HL-60 (cell line): ENCODE results near the gene SNAPC4.

Experiments used
- DNase-seq, 2 experiments: peaks; one replicate each; pipeline ENCODE4 v3.0.0-alpha.2; 2010 to 2020; ENCODE audit warnings: low read depth in 1 of 2, low spot score in 1 of 2
- H3K27ac ChIP-seq: fragments of 250-450 bp; sonication (Bioruptor Pico); replicated peaks from 2 replicates; pipeline ENCODE4 v1.5.1; 2020; ENCODE audit warnings: mild to moderate bottlenecking, moderate library complexity
- H3K27me3 ChIP-seq: fragments of 250-450 bp; sonication (Bioruptor Pico); 2 replicates; pipeline ENCODE4 v1.5.1; 2021; ENCODE audit warnings: mild to moderate bottlenecking, moderate library complexity; ENCODE audit not compliant: insufficient read depth, poor library complexity, severe bottlenecking
- H3K4me3 ChIP-seq: replicated peaks from 2 replicates; pipeline ENCODE4 v1.5.1; 2011; ENCODE audit warnings: mild to moderate bottlenecking, control low read depth, low read length; ENCODE audit not compliant: insufficient read depth
- GABPA ChIP-seq: IDR thresholded peaks from 2 replicates; pipeline ENCODE4 v1.6.1; 2012; ENCODE audit warnings: low read depth
- POLR2AphosphoS5 ChIP-seq: IDR thresholded peaks from 2 replicates; pipeline ENCODE4 v1.6.1; 2012; ENCODE audit warnings: low read depth
- SPI1 ChIP-seq: IDR thresholded peaks from 2 replicates; pipeline ENCODE4 v1.6.1; 2012; ENCODE audit warnings: low read depth, mild to moderate bottlenecking, borderline replicate concordance
- TF ChIP-seq, protein P1 (sequence below): IDR thresholded peaks from 2 replicates; pipeline ENCODE4 v1.6.1; 2012; ENCODE audit warnings: low read depth; ENCODE audit not compliant: insufficient replicate concordance
- TF ChIP-seq, protein P2 (sequence below): IDR thresholded peaks from one replicate; pipeline ENCODE4 v1.5.1; 2011; ENCODE audit warnings: low read length, control low read depth, inconsistent platforms; ENCODE audit not compliant: insufficient read depth

The SNAPC4 gene

DNA sequence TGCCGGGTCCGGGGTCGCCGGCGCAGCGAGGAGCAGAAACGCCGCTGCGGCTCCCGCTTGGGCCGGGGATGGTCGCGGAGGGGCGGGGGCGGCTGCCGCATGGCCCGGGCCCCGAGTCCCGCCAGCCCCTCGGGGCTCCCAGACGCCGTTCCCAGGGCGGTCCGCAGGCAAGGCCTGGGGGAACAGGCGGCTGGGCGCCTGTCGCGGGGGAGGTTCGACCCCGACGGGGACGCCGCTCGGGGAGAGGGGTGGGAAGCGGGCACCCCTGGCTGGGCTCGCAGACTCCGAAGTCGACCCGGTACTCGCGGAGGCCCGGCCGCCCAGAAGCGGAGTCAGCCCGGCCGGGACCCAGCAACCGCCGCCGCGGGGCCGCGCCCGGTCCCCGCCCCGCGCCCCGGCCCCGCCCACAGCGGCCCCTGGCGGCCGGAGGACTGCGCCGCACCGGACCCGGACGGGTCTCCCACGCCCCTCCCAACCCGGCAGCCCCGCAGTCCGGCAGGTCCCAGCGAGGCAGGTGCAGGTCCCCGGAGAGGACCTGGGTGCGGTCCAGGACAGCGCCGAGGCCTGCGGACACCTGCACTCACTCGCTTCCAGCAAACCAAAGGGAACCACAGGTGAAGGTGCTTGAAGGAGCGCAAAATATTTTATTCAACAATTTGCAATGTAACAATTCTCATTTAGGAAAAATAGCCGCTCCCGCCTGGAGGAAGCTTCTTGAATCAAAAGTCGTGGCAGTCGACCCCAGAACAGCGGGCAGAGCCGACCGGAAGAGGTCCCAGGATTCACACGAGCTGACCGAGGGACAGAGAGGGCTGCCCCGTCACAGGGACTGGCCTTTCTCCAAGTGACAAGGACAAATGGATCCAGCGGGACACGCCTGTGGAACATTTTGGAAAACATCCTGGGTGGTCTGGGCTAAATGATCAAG, 39.8 kb upstream of the SNAPC4 start, which contains the start of gene INPP5E:
INPP5E (minus strand) TSS at position 365 of the 928 bp plus-strand sequence. CDS start 426 bp downstream, outside the sequence.
- peak; percentile 53 to 60 for DNase-seq
- Histone ChIP-seq H3K27me3 (no peaks in the 10 kb centered on the region), H3K4me3 (peak within 1 kb of the TSS; percentile 66), H3K27ac (peak within 1 kb of the TSS; percentile 71)
- TF ChIP-seq SPI1: no peak
- no peak for TF ChIP-seq GABPA
- TF ChIP-seq POLR2AphosphoS5: peak; percentile 26; the same call in 1 of the 2 replicates

DNA sequence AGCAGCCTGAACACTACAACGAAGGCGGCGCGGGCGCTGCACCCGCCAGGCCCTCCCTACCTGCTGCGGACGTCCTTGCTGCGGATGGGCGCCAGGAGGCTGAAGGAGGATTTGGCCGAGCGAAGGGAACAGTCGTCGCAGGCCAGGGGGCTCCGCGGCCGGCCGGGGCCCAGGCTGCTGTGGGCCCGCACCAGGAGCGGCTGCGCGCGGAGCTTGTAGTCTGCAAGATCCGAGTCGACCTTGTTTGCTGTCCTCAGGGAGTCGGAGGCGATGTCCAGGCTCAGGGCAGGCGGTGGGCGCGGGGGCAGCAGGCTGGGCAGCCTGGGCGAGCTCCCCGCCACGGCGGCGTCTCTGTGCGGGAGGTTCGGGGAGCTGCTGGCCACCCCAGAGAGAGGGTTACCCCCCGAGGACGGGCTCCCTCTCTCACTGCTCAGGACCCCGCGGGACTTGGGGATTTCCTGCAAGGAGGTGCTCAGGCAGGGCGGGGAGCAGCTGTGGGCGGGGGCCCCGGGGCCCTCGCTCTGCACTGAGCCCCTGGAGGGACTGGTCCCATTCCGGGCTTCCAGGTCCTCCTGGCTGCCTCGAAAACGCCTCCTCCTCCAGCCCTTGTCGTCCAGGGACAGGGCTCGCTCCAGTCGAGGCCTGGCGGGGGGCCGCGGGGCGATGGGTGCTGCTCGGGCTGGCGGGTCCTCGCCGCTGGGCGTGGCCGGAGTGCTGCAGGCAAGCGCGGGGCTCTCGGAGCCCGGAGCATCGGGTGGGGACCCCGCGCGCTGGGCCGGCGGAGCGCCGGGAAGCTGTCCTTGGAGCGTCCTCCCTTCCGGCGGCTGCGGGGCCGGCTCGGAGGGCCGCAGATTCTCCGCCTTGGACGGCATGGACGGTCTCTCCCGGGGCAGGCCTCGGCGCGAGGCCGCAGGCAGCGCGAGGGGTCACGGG, 38.8 kb upstream of the SNAPC4 start:
- Histone ChIP-seq H3K27me3 (no peaks in the 10 kb centered on the region), H3K4me3 (peak overlapping the region; percentile 66), H3K27ac (peak overlapping the region; percentile 9)
- no peak for TF ChIP-seq GABPA
- TF ChIP-seq SPI1: no peak
- TF ChIP-seq POLR2AphosphoS5: no peak
- TF ChIP-seq, protein P1, sequence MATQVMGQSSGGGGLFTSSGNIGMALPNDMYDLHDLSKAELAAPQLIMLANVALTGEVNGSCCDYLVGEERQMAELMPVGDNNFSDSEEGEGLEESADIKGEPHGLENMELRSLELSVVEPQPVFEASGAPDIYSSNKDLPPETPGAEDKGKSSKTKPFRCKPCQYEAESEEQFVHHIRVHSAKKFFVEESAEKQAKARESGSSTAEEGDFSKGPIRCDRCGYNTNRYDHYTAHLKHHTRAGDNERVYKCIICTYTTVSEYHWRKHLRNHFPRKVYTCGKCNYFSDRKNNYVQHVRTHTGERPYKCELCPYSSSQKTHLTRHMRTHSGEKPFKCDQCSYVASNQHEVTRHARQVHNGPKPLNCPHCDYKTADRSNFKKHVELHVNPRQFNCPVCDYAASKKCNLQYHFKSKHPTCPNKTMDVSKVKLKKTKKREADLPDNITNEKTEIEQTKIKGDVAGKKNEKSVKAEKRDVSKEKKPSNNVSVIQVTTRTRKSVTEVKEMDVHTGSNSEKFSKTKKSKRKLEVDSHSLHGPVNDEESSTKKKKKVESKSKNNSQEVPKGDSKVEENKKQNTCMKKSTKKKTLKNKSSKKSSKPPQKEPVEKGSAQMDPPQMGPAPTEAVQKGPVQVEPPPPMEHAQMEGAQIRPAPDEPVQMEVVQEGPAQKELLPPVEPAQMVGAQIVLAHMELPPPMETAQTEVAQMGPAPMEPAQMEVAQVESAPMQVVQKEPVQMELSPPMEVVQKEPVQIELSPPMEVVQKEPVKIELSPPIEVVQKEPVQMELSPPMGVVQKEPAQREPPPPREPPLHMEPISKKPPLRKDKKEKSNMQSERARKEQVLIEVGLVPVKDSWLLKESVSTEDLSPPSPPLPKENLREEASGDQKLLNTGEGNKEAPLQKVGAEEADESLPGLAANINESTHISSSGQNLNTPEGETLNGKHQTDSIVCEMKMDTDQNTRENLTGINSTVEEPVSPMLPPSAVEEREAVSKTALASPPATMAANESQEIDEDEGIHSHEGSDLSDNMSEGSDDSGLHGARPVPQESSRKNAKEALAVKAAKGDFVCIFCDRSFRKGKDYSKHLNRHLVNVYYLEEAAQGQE: no peak
- TF ChIP-seq, protein P2, sequence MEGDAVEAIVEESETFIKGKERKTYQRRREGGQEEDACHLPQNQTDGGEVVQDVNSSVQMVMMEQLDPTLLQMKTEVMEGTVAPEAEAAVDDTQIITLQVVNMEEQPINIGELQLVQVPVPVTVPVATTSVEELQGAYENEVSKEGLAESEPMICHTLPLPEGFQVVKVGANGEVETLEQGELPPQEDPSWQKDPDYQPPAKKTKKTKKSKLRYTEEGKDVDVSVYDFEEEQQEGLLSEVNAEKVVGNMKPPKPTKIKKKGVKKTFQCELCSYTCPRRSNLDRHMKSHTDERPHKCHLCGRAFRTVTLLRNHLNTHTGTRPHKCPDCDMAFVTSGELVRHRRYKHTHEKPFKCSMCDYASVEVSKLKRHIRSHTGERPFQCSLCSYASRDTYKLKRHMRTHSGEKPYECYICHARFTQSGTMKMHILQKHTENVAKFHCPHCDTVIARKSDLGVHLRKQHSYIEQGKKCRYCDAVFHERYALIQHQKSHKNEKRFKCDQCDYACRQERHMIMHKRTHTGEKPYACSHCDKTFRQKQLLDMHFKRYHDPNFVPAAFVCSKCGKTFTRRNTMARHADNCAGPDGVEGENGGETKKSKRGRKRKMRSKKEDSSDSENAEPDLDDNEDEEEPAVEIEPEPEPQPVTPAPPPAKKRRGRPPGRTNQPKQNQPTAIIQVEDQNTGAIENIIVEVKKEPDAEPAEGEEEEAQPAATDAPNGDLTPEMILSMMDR: no peak
- DNase-seq: peak; percentile 8 to 45

DNA sequence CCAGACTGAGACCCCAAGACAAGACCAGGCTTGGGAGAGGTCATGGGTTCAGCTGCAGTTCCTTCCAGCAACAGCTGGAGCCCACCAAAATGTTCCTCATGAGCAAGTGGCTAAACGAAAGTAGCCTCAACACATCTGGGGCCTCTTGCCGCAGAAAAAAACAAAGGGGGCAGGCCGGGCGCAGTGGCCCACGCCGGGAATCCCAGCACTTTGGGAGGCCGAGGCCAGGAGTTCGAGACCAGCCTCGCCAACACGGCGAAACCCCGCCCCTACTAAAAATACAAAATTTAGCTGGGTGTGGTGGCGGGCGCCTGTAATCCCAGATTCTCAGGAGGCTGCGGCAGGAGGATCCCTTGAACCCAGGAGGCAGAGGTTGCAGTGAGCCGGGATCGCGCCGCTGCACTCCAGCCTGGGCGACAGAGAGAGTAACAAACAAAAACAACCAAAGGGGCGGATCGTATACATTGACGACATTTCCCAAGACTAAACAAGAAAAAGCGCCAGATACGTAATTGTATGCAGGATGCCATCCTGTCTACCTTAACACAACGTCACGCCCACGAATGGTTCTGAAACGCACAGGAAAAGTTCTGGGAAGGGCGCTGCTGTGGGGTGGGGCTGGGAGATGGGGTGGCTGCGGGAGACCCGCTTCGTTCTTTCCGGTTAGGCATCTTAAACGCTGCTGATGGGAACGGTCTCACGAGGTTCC, 38.0 kb upstream of the SNAPC4 start:
- H3K27me3 ChIP-seq: no peaks in the 10 kb centered on the region
- H3K27ac ChIP-seq: no peak overlapping the region
- TF ChIP-seq SPI1 (no peak), GABPA (no peak), POLR2AphosphoS5 (no peak)
- TF ChIP-seq, protein P1: no peak
- TF ChIP-seq, protein P2: no peak
- no peak for DNase-seq
- peak overlapping the region; percentile 66 for H3K4me3 ChIP-seq
